GM12801 (cell line): ENCODE measurements around the gene AFF3.

Experiments used
- CTCF ChIP-seq: IDR thresholded peaks from one replicate; pipeline ENCODE4 v1.5.1; 2011; ENCODE audit warnings: control low read depth; ENCODE audit not compliant: insufficient read length; ENCODE audit errors: extremely low read depth

Gene AFF3

GRCh38 chr2:99573634-99574251, 568.6 kb downstream of the AFF3 start:
- no peak for TF ChIP-seq CTCF

GRCh38 chr2:99572373-99573164, 569.8 kb downstream of the AFF3 start:
- TF ChIP-seq CTCF = no peak

- TF ChIP-seq CTCF = no peak
Measured at GRCh38 chr2:99571954-99572353, 570.4 kb downstream of the AFF3 start.

- TF ChIP-seq CTCF = no peak
Measured at GRCh38 chr2:99571533-99571932, 570.9 kb downstream of the AFF3 start.

- TF ChIP-seq CTCF = no peak
Measured at GRCh38 chr2:99571021-99571420, 571.4 kb downstream of the AFF3 start.

- TF ChIP-seq CTCF = no peak
Measured at GRCh38 chr2:99569386-99569785, 573.0 kb downstream of the AFF3 start.

- no peak for TF ChIP-seq CTCF
Measured at GRCh38 chr2:99565227-99565626, 577.2 kb downstream of the AFF3 start.
